ENCODE data around the gene FAM120A.

FAM120A gene

DNA sequence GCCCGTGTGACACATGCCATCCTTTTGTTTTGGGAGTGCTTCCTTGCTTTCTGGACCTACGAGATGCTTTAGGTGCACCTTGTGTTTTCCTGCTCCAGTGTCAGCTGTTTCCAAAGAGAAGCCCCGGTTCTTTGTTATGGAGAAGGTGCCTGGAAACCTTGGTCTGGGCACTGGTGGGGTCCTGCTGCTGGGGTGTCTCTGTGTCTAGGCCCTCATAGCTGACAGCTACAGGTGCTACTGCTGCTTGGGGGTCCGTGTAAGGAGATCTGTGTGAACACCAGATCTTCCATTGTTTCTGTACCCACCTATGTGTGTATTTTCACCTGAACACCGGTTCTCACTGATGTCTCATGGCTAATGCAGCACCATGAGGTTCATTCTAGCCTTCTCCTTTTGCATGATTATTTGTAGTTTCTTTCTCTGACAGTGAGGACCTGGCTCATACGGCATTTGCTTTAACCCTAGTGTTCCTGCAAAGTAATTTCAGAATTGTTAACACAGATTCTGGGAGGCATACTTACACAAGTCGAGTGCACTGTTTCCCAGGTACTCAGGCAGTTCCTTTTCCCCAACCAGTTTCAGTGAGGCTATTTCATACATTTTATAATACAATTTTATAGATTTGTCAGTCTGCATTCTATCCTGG, 15.1 kb downstream of the FAM120A start:
- H3K27ac ChIP-seq = peak overlapping the region; percentile 35
- TF ChIP-seq, protein P1, sequence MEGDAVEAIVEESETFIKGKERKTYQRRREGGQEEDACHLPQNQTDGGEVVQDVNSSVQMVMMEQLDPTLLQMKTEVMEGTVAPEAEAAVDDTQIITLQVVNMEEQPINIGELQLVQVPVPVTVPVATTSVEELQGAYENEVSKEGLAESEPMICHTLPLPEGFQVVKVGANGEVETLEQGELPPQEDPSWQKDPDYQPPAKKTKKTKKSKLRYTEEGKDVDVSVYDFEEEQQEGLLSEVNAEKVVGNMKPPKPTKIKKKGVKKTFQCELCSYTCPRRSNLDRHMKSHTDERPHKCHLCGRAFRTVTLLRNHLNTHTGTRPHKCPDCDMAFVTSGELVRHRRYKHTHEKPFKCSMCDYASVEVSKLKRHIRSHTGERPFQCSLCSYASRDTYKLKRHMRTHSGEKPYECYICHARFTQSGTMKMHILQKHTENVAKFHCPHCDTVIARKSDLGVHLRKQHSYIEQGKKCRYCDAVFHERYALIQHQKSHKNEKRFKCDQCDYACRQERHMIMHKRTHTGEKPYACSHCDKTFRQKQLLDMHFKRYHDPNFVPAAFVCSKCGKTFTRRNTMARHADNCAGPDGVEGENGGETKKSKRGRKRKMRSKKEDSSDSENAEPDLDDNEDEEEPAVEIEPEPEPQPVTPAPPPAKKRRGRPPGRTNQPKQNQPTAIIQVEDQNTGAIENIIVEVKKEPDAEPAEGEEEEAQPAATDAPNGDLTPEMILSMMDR (conservative IDR thresholded peaks at IDR 0.05) = no peak
- no peak for TF ChIP-seq ZFX (IDR thresholded peaks at IDR 0.05)

DNA sequence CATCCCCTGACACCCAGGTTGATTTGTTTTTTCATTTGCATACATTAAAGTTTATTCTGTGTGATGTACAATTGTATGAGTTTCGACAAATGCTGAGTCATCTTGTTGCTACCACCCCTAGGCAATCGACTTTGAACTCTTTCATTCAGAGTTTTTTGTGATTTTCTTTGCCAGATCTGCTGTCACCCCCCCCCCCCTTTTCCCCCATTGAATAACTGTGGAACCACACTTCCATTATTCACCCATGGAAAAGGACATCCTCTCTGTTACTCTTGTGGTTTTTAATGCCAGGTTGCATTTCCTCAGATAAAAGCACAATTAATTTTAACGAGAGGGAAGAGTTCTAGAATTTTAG, 15.6 kb downstream of the FAM120A start:
- H3K27ac ChIP-seq = no peak overlapping the region; the same call in 1 of the 2 replicates

DNA sequence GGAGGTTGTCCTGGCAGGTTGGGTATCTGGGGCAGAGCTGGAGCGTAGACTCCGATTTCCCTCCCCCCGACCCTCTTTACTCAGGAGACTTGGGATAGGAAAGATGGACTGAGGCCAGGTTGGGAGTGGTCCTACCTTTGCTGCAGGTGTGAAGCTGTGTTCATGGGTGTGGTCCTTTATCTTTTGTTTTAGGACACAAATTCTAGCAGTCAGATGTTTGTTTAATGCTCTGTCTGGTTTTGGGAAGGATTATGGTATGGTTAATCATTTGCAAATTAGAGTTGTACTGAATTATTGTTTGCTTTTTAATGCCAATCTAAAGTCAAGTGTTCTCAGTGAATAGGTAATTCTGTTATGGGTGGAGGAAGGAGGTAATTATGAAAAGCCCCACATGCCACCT, 16.0 kb downstream of the FAM120A start:
- TF ChIP-seq, protein P1 (conservative IDR thresholded peaks at IDR 0.05) = no peak
- TF ChIP-seq ZFX (IDR thresholded peaks at IDR 0.05) = no peak
- H3K27ac ChIP-seq = no peak overlapping the region

More for the DNA sequence above, 15.6 kb downstream of the FAM120A start:
- no peak for TF ChIP-seq ZFX (IDR thresholded peaks at IDR 0.05)
- TF ChIP-seq, protein P1 (conservative IDR thresholded peaks at IDR 0.05) = no peak

DNA sequence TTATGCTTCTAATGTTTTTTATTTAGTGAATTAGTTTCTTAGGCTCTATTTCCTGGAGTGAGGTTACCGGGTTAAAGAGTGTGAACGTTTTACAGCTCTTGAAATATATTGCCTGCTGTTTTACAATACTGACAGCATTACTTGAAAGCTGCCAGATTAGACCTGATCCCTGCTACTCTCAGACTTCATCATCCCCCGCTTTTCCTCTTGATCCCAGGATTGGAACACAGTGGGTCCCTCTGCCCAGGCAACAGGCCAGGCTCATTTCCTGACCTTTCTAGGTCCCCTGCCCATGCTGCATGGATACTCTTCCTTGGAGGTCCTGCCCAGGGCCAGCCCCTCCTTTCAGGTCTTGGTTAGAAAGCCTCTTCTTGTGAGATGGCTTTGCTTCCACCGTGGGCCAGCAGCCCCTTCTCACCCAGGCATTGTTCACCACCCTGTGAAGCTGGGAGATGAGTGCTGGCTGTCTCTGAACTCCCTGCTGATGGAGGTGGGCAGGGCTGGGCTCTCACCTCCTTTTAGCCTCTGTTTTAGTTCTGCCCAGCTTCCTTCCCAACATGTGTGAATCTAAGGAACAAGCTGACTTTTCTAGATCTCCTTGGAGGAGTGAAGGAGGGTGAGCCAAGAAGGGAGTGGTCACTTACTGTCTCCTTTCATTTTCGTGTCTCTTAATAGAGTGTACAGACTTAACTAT, 17.4 kb downstream of the FAM120A start:
- H3K27ac ChIP-seq = peak overlapping the region; percentile 43
- TF ChIP-seq, protein P1 (conservative IDR thresholded peaks at IDR 0.05) = no peak
- no peak for TF ChIP-seq ZFX (IDR thresholded peaks at IDR 0.05)

DNA sequence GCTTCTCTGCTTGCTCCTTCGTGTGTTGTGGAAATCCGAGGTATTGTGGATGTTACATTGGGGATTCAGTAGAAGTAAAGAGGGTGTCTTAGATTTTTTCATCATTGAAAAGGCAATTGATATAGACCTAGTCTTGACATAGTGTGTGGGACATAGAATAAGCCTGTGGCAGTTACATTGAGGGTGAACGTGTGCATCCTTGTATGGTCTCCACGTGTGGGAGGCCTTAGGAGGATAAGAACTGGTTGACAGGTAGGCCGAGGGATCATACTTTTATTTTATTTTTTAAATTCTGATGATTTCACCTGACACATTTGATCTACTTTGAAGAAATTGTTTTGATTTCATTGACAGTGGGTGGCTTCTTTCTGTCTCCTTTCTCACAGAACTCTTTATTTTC, 18.9 kb downstream of the FAM120A start:
- TF ChIP-seq, protein P1 (conservative IDR thresholded peaks at IDR 0.05) = no peak
- TF ChIP-seq ZFX (IDR thresholded peaks at IDR 0.05) = no peak
- H3K27ac ChIP-seq = no peak overlapping the region

DNA sequence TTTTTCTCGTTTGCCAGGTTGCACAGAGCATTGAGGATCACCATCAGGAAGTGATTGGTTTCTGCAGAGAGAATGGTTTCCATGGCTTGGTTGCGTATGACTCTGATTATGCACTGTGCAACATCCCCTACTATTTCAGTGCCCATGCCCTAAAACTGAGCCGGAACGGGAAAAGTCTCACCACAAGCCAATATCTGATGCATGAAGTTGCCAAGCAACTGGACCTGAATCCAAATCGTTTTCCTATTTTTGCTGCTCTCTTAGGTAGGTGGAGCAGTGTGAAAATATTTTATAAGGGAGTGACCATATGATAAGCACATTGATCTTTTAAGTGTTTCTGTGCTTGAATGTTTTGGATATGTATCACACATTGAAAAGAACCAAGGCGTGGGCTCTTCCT, 19.6 kb downstream of the FAM120A start:
- no peak for TF ChIP-seq ZFX (IDR thresholded peaks at IDR 0.05)
- TF ChIP-seq, protein P1 (conservative IDR thresholded peaks at IDR 0.05) = no peak

DNA sequence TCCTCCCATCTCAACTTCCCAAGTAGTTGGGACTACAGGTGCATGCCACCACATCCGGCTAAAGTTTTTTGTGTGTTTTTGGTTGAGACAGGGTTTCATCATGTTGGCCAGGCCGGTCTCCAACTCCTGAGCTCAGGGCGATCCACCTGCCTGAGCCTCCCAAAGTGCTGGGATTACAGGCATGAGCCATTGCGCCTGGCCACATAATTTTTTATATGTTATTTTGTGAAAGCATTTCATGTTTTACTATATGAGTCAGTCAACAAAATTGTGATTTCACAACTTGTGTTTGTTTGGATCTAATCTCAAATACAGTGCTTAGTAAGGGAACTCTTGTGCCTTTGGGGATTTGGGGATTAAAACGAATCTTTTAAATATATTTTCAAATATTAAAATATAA, 21.9 kb downstream of the FAM120A start:
- TF ChIP-seq, protein P1 (conservative IDR thresholded peaks at IDR 0.05) = no peak
- no peak for TF ChIP-seq ZFX (IDR thresholded peaks at IDR 0.05)

More for the DNA sequence above, 19.6 kb downstream of the FAM120A start:
- H3K27ac ChIP-seq = no peak overlapping the region

More for the DNA sequence above, 21.9 kb downstream of the FAM120A start:
- no peak overlapping the region for H3K27ac ChIP-seq

Measured in C4-2B (cell line).